ENCODE data around the gene TNFRSF1A. TPM values are rescaled to one million over a fixed set of nuclear protein-coding genes. Genes with fewer than 3 reads are reported as not detected.

TNFRSF1A gene
- total RNA-seq, 1 experiment from 2014 or later, result 103 TPM

DNA sequence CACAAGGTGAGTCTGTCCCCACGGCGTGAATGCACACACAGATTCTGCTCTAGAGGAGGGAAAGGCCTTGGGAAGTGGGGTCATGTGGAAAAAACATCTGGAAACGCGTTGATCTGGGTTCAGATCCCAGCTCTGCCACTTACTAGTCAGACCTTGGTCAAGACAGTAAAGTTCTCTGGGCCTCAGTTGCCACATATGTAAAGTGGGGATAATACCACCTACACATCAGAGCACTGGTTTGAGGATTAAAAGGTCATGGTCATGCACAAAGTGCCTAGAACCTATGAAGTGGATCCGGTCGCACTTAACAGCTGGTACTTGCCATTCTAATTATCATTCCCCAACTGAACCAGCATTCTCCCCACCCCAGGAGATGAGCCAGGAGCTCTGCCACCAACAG is 26.7 kb downstream of the TNFRSF1A start:
- no TSS peak for BruUV-seq (replicated peaks)

GRCh38 chr12:6314776-6315175 is 27.1 kb downstream of the TNFRSF1A start:
- H3K4me1 Mint-ChIP-seq (ENCODE audit: insufficient read depth, unreplicated experiment), result peaks cover 9% of the 10 kb centered on the region
- CTCF ChIA-PET, result interaction anchor here (0.7 to 3.2 kb wide), 6 partner anchors 8 to 326 kb away, joined by 3 to 20 read pairs (median 4); no protein-coding TSS in a partner anchor
- H3K36me3 Mint-ChIP-seq (ENCODE audit: insufficient read depth, unreplicated experiment), result no peaks in the 10 kb centered on the region
- H3K4me3 Mint-ChIP-seq (ENCODE audit: unreplicated experiment), result no peak overlapping the region
- no peaks in the 10 kb centered on the region for H3K9me3 Mint-ChIP-seq (ENCODE audit: unreplicated experiment)
- no peak for DNase-seq (ENCODE audit: unreplicated experiment)
- H3K27ac Mint-ChIP-seq (ENCODE audit: low read depth, unreplicated experiment), result peak overlapping the region; percentile 16
- no peaks in the 10 kb centered on the region for H3K27me3 Mint-ChIP-seq (ENCODE audit: insufficient read depth, unreplicated experiment)
- BruUV-seq (replicated peaks), result no TSS peak
- TF ChIP-seq, protein P1, sequence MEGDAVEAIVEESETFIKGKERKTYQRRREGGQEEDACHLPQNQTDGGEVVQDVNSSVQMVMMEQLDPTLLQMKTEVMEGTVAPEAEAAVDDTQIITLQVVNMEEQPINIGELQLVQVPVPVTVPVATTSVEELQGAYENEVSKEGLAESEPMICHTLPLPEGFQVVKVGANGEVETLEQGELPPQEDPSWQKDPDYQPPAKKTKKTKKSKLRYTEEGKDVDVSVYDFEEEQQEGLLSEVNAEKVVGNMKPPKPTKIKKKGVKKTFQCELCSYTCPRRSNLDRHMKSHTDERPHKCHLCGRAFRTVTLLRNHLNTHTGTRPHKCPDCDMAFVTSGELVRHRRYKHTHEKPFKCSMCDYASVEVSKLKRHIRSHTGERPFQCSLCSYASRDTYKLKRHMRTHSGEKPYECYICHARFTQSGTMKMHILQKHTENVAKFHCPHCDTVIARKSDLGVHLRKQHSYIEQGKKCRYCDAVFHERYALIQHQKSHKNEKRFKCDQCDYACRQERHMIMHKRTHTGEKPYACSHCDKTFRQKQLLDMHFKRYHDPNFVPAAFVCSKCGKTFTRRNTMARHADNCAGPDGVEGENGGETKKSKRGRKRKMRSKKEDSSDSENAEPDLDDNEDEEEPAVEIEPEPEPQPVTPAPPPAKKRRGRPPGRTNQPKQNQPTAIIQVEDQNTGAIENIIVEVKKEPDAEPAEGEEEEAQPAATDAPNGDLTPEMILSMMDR (IDR thresholded peaks at IDR 0.05; ENCODE audit: unreplicated experiment), result no peak
- intact Hi-C loops (cut with micrococcal nuclease), result no loop called here
- POLR2A ChIA-PET, result interaction anchor here (1.1 to 3.9 kb wide), 4 partner anchors 8 to 155 kb away, joined by 3 to 27 read pairs (median 4); partner anchors contain the start of gene VAMP1

More for the DNA sequence above, 26.7 kb downstream of the TNFRSF1A start:
- no peaks in the 10 kb centered on the region for H3K9me3 Mint-ChIP-seq (ENCODE audit: unreplicated experiment)
- ChIA-PET CTCF (interaction anchor here (0.7 to 3.2 kb wide), 6 partner anchors 8 to 326 kb away, joined by 3 to 20 read pairs (median 4); no protein-coding TSS in a partner anchor), POLR2A (interaction anchor here (1.7 to 3.9 kb wide), 2 partner anchors 7 to 27 kb away, joined by 5 to 27 read pairs; no protein-coding TSS in a partner anchor)
- peaks cover 9% of the 10 kb centered on the region for H3K4me1 Mint-ChIP-seq (ENCODE audit: insufficient read depth, unreplicated experiment)
- H3K27me3 Mint-ChIP-seq (ENCODE audit: insufficient read depth, unreplicated experiment), result no peaks in the 10 kb centered on the region
- intact Hi-C loops (cut with micrococcal nuclease), result no loop called here
- peak overlapping the region; percentile 16 for H3K27ac Mint-ChIP-seq (ENCODE audit: low read depth, unreplicated experiment)
- TF ChIP-seq, protein P1 (IDR thresholded peaks at IDR 0.05; ENCODE audit: unreplicated experiment), result no peak
- no peaks in the 10 kb centered on the region for H3K36me3 Mint-ChIP-seq (ENCODE audit: insufficient read depth, unreplicated experiment)
- no peak for DNase-seq (ENCODE audit: unreplicated experiment)
- no peak overlapping the region for H3K4me3 Mint-ChIP-seq (ENCODE audit: unreplicated experiment)

GRCh38 chr12:6313326-6313940 is 28.4 kb downstream of the TNFRSF1A start:
- H3K4me1 Mint-ChIP-seq (ENCODE audit: insufficient read depth, unreplicated experiment), result peaks cover 14% of the 10 kb centered on the region
- H3K36me3 Mint-ChIP-seq (ENCODE audit: insufficient read depth, unreplicated experiment), result no peaks in the 10 kb centered on the region
- H3K27me3 Mint-ChIP-seq (ENCODE audit: insufficient read depth, unreplicated experiment), result no peaks in the 10 kb centered on the region
- no peak for DNase-seq (ENCODE audit: unreplicated experiment)
- BruUV-seq (replicated peaks), result no TSS peak
- H3K27ac Mint-ChIP-seq (ENCODE audit: low read depth, unreplicated experiment), result no peak overlapping the region
- CTCF ChIA-PET, result interaction anchor here (0.6 to 3.2 kb wide), 9 partner anchors 22 to 125 kb away, joined by 3 to 20 read pairs (median 3); no protein-coding TSS in a partner anchor
- intact Hi-C loops (cut with micrococcal nuclease), result no loop called here
- no peaks in the 10 kb centered on the region for H3K9me3 Mint-ChIP-seq (ENCODE audit: unreplicated experiment)
- TF ChIP-seq, protein P1 (IDR thresholded peaks at IDR 0.05; ENCODE audit: unreplicated experiment), result no peak
- peak overlapping the region; percentile 24 for H3K4me3 Mint-ChIP-seq (ENCODE audit: unreplicated experiment)
- POLR2A ChIA-PET, result interaction anchor here (0.6 to 3.9 kb wide), 22 partner anchors 9 to 221 kb away, joined by 3 to 27 read pairs (median 6); partner anchors contain the start of genes GAPDH, LTBR, SCNN1A and TNFRSF1A

- Mint-ChIP-seq H3K4me1 (ENCODE audit: insufficient read depth, unreplicated experiment) (peaks cover 14% of the 10 kb centered on the region), H3K4me3 (ENCODE audit: unreplicated experiment) (peak overlapping the region; percentile 24), H3K27me3 (ENCODE audit: insufficient read depth, unreplicated experiment) (no peaks in the 10 kb centered on the region), H3K36me3 (ENCODE audit: insufficient read depth, unreplicated experiment) (no peaks in the 10 kb centered on the region), H3K27ac (ENCODE audit: low read depth, unreplicated experiment) (peak overlapping the region; percentile 54), H3K9me3 (ENCODE audit: unreplicated experiment) (no peaks in the 10 kb centered on the region)
- peak; percentile 84 for DNase-seq (ENCODE audit: unreplicated experiment)
- ChIA-PET CTCF (interaction anchor here (0.6 to 3.2 kb wide), 11 partner anchors 23 to 170 kb away, joined by 3 to 20 read pairs (median 3); no protein-coding TSS in a partner anchor), POLR2A (interaction anchor here (0.7 to 3.9 kb wide), 25 partner anchors 10 to 221 kb away, joined by 3 to 27 read pairs (median 5); partner anchors contain the start of genes GAPDH, LTBR, SCNN1A and TNFRSF1A)
- BruUV-seq (replicated peaks), result no TSS peak
- TF ChIP-seq, protein P1 (IDR thresholded peaks at IDR 0.05; ENCODE audit: unreplicated experiment), result no peak
- intact Hi-C loops (cut with micrococcal nuclease), result no loop called here
These were observed 29.1 kb downstream of the TNFRSF1A start for GRCh38 chr12:6312529-6313325.
